HEK293T (cell line): ENCODE measurements around the gene CACYBP.

Source experiments
- CTCF ChIA-PET: fragments of 350-600 bp; formaldehyde crosslinking; extraction: SDS; loops from one replicate; lab custom pipeline; 2021; ENCODE audit warnings: antibody characterized with exemption, inconsistent platforms; lab: Yijun Ruan, JAX
- POLR2A ChIA-PET: fragments of 350-600 bp; formaldehyde crosslinking; extraction: SDS; loops from one replicate; lab custom pipeline; 2020; ENCODE audit warnings: antibody characterized with exemption, inconsistent platforms; lab: Yijun Ruan, JAX
- DNase-seq: peaks from one replicate; pipeline ENCODE4 v3.0.0; 2012; ENCODE audit warnings: mixed read lengths; ENCODE audit errors: extremely low spot score
- ARNT ChIP-seq: fragments of 450-650 bp; IDR thresholded peaks from 2 replicates; pipeline ENCODE4 v1.6.1; 2017; ENCODE audit warnings: mild to moderate bottlenecking
- BHLHE40 ChIP-seq: fragments of 450-650 bp; IDR thresholded peaks from 2 replicates; pipeline ENCODE4 v1.6.1; 2016; ENCODE audit warnings: mild to moderate bottlenecking, moderate library complexity, borderline replicate concordance
- CTBP1 ChIP-seq: fragments of 450-650 bp; IDR thresholded peaks from 2 replicates; pipeline ENCODE4 v1.6.1; 2016; ENCODE audit warnings: borderline replicate concordance
- ELF4 ChIP-seq: fragments of 450-650 bp; IDR thresholded peaks from 2 replicates; pipeline ENCODE4 v1.6.1; 2017; ENCODE audit warnings: antibody characterized with exemption
- FOXA1 ChIP-seq: fragments of 450-650 bp; IDR thresholded peaks from 2 replicates; pipeline ENCODE4 v1.6.1; 2016; ENCODE audit warnings: mild to moderate bottlenecking
- FOXK2 ChIP-seq: fragments of 450-650 bp; IDR thresholded peaks from 2 replicates; pipeline ENCODE4 v1.6.1; 2016; ENCODE audit warnings: mild to moderate bottlenecking
- FOXM1 ChIP-seq: fragments of 450-650 bp; IDR thresholded peaks from 2 replicates; pipeline ENCODE4 v1.6.1; 2017; ENCODE audit warnings: mild to moderate bottlenecking, borderline replicate concordance
- HDGF ChIP-seq: fragments of 450-650 bp; IDR thresholded peaks from 2 replicates; pipeline ENCODE4 v1.6.1; 2017; ENCODE audit warnings: antibody characterized with exemption, borderline replicate concordance
- L3MBTL2 ChIP-seq: fragments of 450-650 bp; conservative IDR thresholded peaks from 2 replicates; pipeline ENCODE4 v1.6.1; 2016; ENCODE audit warnings: mild to moderate bottlenecking
- LEF1 ChIP-seq: fragments of 450-650 bp; IDR thresholded peaks from 2 replicates; pipeline ENCODE4 v1.6.1; 2017; ENCODE audit warnings: mild to moderate bottlenecking, borderline replicate concordance
- NFRKB ChIP-seq: fragments of 450-650 bp; IDR thresholded peaks from 2 replicates; pipeline ENCODE4 v1.6.1; 2016; ENCODE audit warnings: mild to moderate bottlenecking, moderate library complexity
- PKNOX1 ChIP-seq: fragments of 450-650 bp; IDR thresholded peaks from 2 replicates; pipeline ENCODE4 v1.6.1; 2016
- SP1 ChIP-seq: fragments of 450-650 bp; IDR thresholded peaks from 2 replicates; pipeline ENCODE4 v1.6.1; 2017
- SUZ12 ChIP-seq: fragments of 450-650 bp; IDR thresholded peaks from 2 replicates; pipeline ENCODE4 v1.6.1; 2016; ENCODE audit warnings: mild to moderate bottlenecking
- TARDBP ChIP-seq: fragments of 450-650 bp; IDR thresholded peaks from 2 replicates; pipeline ENCODE4 v1.6.1; 2016
- ZNF384 ChIP-seq: fragments of 450-650 bp; IDR thresholded peaks from 2 replicates; pipeline ENCODE4 v1.6.1; 2016

CACYBP gene

DNA sequence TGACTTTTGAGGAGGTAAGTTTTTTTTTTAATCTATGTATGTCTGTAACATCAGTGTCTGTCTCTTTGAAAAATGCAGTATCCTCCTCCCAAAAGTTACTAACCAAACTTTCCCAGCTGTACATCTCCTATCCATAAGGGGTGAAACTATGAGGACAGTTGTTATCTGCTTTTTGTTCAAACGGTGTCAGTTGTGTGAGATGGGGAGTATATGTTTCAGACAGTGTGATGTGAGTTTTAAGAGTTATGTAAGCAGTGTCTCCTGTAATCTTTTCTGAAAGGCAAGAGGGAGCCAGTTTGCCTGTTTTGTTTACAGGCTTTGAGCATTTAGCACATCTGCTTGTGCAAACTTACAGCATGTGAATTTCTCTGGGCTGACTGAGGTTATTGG lies 34.8 kb upstream of the CACYBP start:
- POLR2A ChIA-PET, result no interaction called here
- TF ChIP-seq ELF4, result no peak
- no peak for TF ChIP-seq LEF1
- TF ChIP-seq ARNT, result no peak
- TF ChIP-seq FOXK2, result no peak
- no peak for TF ChIP-seq HDGF
- no peak for TF ChIP-seq ZNF384
- TF ChIP-seq SUZ12, result no peak
- TF ChIP-seq FOXA1, result no peak
- TF ChIP-seq SP1, result no peak
- TF ChIP-seq BHLHE40, result no peak
- no peak for TF ChIP-seq FOXM1
- no peak for TF ChIP-seq TARDBP
- no peak for TF ChIP-seq PKNOX1
- TF ChIP-seq L3MBTL2, result no peak
- CTCF ChIA-PET, result no interaction called here
- DNase-seq, result no peak

DNA sequence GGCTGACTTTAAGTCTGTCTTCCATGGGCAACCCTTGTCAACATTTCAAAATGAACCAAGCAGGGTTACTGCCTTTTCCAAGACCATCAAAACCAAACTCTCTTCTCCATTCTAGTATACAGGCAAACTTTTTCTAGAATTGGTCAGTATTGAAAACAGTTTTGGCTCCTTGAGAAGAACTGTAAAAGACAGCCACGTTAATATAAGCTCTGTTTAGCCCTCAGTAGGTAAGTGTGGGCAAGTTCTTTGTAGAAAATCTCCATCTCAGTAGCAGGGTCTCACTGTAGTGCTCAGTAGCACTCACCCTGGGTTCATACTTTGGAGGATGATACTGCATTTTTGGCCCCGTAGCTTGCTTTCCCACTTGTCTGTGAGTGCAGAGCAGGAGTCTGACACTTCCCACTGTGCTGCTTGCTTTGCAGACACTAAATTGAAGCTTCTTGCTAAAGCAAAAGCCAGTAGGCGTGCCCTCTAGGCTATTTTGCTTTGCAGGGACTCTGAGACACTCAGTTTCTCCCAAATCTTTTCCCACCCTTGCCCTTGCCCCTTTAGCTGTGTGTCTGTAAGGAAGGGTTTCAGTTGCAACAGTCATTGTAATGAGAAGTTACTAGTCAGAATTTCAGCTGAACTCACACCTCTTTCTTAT lies 34.3 kb upstream of the CACYBP start:
- TF ChIP-seq BHLHE40, result no peak
- TF ChIP-seq ARNT, result no peak
- TF ChIP-seq L3MBTL2, result no peak
- TF ChIP-seq TARDBP, result no peak
- no peak for TF ChIP-seq HDGF
- no peak for TF ChIP-seq ZNF384
- no peak for TF ChIP-seq FOXA1
- TF ChIP-seq FOXK2, result no peak
- TF ChIP-seq ELF4, result no peak
- TF ChIP-seq FOXM1, result no peak
- no peak for TF ChIP-seq SUZ12
- TF ChIP-seq SP1, result no peak
- TF ChIP-seq NFRKB, result no peak
- no peak for TF ChIP-seq CTBP1
- ChIA-PET POLR2A (interaction anchor here (1.0 kb wide), 1 partner anchor 34 kb away, joined by 4 read pairs; no protein-coding TSS in a partner anchor), CTCF (interaction anchor here (0.6 kb wide), 1 partner anchor 1492 kb away, joined by 3 read pairs; no protein-coding TSS in a partner anchor)
- no peak for DNase-seq

DNA sequence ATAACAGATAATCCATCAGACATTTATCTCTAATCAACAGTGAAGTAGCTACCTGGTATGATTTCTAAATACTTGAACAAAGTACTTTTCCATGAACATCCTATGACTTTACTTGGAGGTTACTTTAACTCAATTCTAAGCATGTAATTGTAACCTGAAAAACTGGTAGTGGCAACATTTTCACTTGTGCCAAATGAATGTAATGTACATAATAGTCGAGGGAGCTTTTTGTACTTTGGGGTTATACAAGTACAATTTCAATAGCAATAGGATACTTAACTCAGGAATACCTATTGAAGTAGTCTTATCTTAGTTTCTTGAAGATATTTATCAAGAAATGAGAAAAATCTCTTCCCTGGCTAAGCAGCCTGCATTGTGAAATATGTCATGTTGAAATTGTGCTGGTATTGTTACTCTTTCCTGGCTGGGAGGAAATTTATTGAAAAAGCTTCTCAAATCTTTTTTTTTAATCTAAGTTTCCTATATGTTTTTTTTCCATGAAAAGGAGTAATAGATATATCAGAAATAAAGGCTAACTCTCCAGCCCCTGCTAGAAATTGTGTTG lies 33.7 kb upstream of the CACYBP start:
- DNase-seq, result no peak

DNA sequence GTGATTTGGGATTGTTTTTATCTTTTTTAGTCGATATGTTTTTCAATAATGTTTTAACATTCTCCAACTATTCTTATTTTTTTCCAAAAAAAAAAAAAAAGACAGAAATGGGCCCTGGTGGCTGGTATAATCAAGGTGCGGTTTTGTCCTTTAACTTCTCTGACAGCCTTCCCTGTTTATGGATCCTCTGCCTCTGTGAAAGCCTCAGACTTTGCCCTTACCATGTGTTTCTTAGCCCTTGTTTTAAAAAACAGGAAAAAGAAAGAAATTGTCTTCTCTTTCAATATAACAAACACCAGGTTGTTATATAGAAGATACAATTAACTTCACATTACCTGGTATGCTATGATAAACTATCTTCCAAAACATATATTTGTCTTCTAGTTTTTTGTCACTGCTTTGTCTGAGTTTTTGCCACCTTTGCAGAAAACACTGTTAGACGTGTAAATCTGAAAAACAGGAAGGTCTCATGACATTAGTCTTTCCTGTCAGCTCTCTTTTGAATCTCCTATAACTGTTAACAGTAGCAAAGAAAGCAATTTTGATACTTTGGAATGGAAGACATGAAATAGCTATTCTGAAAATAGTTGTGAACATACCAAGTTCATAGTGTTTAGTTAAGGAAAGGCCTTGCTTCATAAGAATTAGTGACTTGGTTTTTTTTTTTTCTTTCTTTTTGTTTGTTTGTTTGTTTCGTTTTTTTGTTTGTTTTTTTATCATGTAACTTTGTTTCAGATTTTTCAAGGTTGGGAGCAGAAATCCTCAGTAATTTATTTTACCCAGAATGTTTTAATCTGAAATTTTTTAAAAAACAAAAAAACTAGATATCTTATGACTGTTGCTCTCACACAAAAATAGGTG lies 31.7 kb upstream of the CACYBP start:
- TF ChIP-seq TARDBP, result no peak
- TF ChIP-seq FOXA1, result no peak
- no peak for TF ChIP-seq L3MBTL2
- TF ChIP-seq FOXM1, result no peak
- no peak for TF ChIP-seq BHLHE40
- no peak for TF ChIP-seq HDGF
- TF ChIP-seq ZNF384, result no peak
- no peak for TF ChIP-seq ELF4
- no peak for TF ChIP-seq ARNT
- no peak for TF ChIP-seq FOXK2
- TF ChIP-seq SUZ12, result no peak
- no peak for TF ChIP-seq PKNOX1
- TF ChIP-seq CTBP1, result no peak
- no peak for TF ChIP-seq SP1
- no peak for TF ChIP-seq LEF1
- no peak for TF ChIP-seq NFRKB
- ChIA-PET CTCF (no interaction called here), POLR2A (interaction anchor here (1.3 kb wide), 1 partner anchor 31 kb away, joined by 6 read pairs; no protein-coding TSS in a partner anchor)
- no peak for DNase-seq

More for the DNA sequence above, 33.7 kb upstream of the CACYBP start:
- ChIA-PET CTCF (interaction anchor here (0.6 kb wide), 1 partner anchor 1493 kb away, joined by 3 read pairs; no protein-coding TSS in a partner anchor), POLR2A (interaction anchor here (1.0 kb wide), 1 partner anchor 33 kb away, joined by 4 read pairs; no protein-coding TSS in a partner anchor)
- no peak for TF ChIP-seq PKNOX1
- TF ChIP-seq ARNT, result no peak
- no peak for TF ChIP-seq FOXA1
- TF ChIP-seq CTBP1, result no peak
- no peak for TF ChIP-seq FOXM1
- no peak for TF ChIP-seq ELF4
- TF ChIP-seq LEF1, result no peak
- no peak for TF ChIP-seq FOXK2
- no peak for TF ChIP-seq HDGF
- TF ChIP-seq BHLHE40, result no peak
- TF ChIP-seq ZNF384, result no peak
- TF ChIP-seq TARDBP, result no peak
- no peak for TF ChIP-seq NFRKB
- no peak for TF ChIP-seq SP1

GRCh38 chr1:174968750-174969244 lies 30.9 kb upstream of the CACYBP start:
- ChIA-PET POLR2A (interaction anchor here (1.3 kb wide), 1 partner anchor 30 kb away, joined by 6 read pairs; no protein-coding TSS in a partner anchor), CTCF (no interaction called here)
- no peak for DNase-seq
- no peak for TF ChIP-seq FOXK2
- TF ChIP-seq PKNOX1, result 0 out of 2 replicates have a peak, but pooled peaks have one; percentile 17
